SH-SY5Y (cell line): ENCODE measurements around the gene TFCP2.

ENCODE experiments used
- GATA2 ChIP-seq: IDR thresholded peaks from 2 replicates; pipeline ENCODE4 v1.6.1; 2011; ENCODE audit warnings: mild to moderate bottlenecking, low read depth, low read length
- GATA3 ChIP-seq: IDR thresholded peaks from 2 replicates; pipeline ENCODE4 v1.6.1; 2011; ENCODE audit warnings: low read depth, mild to moderate bottlenecking, low read length, moderate library complexity

- no peak for TF ChIP-seq GATA2
- TF ChIP-seq GATA3: no peak
Measured at GRCh38 chr12:51219322-51219721, 46.4 kb upstream of the TFCP2 start.
